NCI-H748 (cell line): Measurements from ENCODE around the gene ZKSCAN5.
"Not testable (repeated sequence)": the region's sequence is repeated elsewhere in the genome, so short reads cannot be mapped to it uniquely, and the experiment has no call there.

Experiments used
- DNase-seq: peaks from one replicate; lab custom pipeline; 2025; ENCODE audit not compliant: unreplicated experiment; lab: John Stamatoyannopoulos, UW

ZKSCAN5 gene

DNA sequence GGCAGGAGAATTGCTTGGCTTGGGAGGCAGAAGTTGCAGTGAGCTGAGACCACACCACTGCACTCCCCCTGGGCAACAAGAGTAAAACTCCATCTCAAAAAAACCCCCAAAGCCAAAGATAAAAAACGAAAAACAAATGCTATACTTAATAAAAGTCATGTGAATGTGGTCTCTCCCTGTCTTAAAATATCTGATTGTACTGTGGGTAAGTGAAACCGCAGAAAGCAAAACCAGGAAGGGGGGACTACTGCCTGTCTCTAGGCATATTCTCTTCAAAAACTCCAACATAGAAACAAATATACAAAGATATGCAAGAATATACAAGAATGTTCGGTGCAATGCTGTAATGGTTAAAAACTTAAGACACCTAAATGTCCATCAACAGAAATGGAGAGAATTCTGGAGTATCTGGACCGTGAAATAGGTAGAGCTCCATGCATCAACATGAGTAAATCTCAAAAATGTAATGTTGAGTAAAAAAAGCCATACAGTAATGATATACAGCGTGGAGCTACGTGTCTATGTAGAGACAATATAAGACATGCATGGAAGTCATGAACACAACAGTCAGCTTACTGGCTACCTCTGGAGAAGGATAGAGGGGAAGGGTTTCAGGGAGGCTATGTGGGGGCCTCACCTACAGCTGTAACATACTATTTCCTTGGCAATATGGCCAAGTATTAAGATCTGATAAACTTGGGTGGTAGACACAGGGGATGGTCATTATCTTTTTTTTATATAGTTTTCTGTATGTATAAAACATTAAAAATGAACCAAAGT lies 6.5 kb upstream of the ZKSCAN5 start:
- no peak for DNase-seq

DNA sequence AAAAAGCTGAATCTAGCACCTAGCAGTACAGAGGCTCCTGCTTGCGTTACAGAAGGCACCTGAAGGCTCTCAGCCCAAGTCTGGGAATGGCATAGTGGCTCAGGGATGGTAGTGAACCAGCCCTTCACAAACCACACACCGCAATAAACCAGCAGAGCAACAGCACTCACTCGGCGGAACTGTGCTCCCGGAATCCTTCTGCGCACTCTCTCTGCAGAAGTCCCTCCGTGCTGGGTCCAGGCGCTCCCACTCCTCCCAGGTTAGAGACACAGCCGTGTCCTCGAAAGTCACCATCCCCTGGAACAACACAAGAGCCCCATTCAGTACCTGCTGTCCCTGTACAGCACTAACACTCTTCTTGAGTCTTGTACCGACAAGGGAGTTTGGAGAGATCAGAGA lies 5.9 kb upstream of the ZKSCAN5 start:
- no peak for DNase-seq

DNA sequence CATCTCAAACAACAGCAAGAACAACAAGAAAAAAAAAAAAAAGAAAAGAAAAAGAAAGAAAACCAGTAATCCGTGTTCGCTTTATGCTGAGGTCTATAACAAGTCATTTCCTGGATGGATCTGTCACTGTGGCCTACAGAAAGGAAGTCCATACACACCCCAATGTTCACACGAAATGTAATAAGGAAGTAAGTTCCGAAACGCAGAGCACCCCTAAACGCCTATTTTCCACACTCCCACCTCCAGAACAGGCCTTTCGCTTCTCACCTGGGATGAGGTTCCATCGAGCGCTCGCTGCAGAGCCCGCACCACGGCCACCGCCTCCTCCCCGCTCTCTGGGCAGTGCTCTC lies 5.1 kb upstream of the ZKSCAN5 start:
- DNase-seq = no peak

DNA sequence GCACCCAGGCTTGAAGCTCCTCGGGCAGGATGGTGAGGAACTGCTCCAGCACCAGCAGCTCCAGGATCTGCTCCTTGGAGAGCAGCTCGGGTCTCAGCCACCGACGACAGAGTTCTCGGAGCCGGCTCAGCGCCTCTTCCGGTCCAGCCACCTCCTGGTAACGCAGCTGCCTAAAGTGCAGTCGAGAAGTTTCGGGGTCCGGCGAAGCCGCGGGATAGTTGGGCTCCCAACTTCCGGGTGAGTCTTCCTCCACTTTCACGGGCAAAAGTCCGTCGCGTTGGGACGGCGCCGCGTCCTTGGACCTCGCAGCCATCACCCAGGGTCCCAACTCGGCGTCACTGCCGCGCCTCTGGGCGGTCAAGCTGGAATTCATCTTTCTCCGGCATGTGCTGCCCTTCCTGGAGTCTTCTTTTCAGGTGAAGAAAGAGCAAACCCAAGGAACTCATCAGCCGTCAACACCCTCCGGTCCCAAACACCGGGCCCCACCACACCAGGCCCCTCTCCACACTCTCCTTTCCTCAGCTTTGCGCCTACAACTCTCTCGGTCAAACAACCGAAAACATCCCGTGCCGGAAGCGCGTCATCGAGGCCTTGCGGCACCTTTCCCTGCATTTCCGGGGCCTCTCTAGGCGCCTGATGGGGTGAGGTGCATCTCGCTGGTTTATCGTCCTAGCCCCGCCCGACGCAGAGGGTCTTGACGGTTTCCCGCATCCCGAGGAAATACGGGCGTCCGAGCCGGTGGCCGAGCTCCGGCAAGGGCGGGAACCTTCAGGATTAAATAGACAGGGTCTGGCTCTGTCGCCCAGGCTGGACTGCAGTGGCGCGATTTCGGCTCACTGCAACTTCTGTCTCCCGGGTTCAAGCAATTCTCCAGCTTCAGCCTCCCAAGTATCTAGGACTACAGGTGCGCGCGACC lies 4.5 kb upstream of the ZKSCAN5 start, which contains the start of gene ZNF394:
Gene ZNF394 (minus strand): TSS at position 561 of the 916 bp plus-strand sequence. CDS start 188 bp downstream, at position 373.
- DNase-seq = peak; percentile 95

DNA sequence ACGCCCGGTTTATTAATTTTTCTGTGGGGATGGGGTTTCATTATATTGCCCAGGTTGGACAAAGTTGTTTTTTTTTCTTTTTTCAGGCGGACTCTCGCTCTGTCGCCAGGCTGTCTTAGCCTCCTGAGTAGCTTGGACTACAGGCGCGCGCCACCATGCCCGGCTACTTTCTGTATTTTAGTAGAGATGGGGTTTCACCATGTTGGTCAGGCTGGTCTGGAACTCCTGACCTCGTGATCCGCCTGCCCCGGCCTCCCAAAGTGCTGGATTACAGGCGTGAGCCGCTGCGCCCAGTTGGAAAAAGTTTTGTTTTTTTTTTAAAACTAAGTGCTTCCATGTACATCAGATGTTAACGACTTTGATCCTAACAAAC lies 3.8 kb upstream of the ZKSCAN5 start:
- DNase-seq = no peak

DNA sequence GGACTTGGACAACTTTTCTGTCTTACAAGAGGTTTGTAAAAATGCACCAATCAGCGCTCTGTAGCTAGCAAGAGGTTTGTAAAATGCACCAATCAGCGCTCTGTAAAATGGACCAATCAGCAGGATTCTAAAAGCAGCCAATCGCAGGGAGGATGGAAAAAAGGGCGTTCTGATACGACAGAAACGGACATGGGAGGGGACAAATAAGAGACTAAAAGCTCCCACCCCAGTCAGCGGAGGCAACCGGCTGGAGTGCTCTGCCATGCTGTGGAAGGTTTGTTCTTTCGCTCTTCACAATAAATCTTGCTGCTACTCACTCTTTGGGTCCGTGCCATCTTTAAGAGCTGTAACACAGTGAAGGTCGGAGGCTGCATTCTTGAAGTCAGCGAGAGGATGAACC lies 3.2 kb upstream of the ZKSCAN5 start:
- DNase-seq = peak; percentile 24

DNA sequence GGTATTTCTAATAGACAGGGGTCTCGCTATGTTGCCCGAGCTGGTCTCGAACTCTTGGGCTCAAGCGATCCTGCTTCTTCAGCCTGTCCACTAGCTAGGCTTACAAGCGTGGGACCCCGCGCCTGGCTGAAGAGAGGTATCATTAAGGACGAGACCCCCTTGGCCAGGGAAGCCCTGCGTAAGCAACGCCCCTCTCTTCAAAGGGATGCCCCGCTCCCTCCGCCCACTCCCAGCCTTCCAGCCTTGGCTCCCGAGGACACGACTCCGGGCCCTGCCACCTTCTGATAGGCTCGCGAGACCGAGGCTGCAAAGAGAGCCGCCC lies 220 bp upstream of the ZKSCAN5 start:
- peak; percentile 99 for DNase-seq

DNA sequence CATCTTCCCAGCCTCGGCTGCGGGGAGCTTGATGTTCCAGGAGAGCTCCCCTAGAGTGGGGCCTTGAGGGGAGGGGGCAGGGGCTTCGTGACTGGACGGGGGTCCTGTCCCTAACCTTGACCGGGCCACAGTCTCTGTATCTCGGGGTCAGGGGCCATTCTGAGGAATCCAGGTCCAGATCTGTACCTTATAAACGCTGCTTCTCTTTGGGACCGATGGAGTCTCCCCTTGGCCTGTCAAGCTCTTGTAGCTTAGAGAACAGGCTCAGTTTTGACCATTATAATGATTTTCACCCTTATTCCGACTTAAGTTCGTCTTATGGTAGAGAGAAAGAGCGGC lies 831 bp downstream of the ZKSCAN5 start:
- DNase-seq = peak; percentile 36

DNA sequence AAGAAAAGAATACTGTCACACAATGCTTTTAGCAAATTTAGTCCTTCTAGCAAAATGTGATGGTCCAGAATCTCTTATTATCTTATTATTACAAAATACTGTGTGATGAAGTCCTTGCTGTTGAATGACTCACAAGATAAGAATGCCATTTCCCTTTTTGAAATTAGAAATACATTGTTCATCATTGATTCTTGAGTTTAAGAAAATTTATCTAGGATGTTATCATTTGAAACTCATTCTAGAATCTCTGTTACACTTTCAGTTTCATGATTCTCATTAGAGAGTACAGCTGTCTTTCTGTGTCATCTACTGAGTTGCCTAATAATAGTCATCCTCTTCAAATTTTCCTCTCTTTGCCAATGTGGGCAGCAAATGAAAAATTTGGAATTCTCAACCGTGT lies 9.6 kb downstream of the ZKSCAN5 start:
- DNase-seq = no peak

DNA sequence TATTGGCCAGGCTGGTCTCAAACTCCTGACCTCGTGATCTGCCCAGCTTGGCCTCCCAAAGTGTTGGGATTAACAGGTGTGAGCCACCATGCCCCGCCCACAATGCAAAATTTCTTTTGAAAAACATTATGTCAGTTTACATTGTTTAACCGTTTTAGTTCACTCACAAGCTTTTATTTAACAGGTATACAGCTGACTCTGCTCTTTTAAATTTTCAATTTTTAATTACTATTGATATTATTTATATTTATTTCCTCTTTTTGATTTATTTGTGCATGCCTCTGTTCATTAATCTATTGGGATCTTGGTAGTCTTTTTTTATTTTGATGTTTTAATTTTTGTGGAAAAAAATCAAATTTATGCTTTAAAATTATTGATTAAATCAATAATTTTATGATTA lies 16.9 kb downstream of the ZKSCAN5 start:
- no peak for DNase-seq

DNA sequence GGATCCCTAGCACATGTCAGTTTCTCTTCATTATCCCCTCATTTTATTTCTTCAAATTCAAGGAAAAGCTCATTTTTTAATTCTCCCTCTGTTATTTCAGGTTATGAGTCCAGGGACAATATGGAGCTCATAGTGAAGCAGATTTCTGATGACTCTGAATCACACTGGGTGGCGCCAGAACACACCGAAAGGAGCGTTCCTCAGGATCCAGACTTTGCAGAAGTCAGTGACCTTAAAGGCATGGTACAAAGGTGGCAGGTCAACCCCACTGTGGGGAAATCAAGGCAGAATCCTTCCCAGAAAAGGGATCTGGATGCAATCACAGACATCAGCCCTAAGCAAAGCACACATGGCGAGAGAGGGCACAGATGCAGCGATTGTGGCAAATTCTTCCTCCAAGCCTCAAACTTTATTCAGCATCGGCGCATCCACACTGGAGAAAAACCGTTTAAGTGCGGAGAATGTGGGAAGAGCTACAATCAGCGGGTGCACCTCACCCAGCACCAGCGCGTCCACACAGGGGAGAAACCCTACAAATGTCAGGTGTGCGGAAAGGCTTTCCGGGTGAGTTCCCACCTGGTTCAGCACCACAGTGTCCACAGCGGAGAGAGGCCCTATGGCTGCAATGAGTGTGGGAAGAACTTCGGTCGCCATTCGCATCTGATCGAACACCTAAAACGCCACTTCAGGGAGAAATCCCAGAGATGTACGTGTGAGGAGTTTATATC lies 21.4 kb downstream of the ZKSCAN5 start:
- DNase-seq = no peak

DNA sequence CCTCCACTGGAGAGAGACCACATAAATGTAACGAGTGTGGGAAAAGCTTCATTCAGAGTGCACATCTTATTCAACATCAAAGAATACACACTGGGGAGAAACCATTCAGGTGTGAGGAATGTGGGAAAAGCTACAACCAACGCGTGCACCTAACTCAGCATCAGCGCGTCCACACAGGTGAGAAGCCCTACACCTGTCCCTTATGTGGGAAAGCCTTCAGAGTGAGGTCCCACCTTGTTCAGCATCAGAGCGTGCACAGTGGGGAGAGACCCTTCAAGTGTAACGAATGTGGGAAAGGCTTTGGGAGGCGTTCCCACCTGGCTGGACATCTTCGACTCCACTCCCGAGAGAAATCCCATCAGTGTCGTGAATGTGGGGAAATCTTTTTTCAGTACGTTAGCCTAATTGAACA lies 26.9 kb downstream of the ZKSCAN5 start:
- no peak for DNase-seq

DNA sequence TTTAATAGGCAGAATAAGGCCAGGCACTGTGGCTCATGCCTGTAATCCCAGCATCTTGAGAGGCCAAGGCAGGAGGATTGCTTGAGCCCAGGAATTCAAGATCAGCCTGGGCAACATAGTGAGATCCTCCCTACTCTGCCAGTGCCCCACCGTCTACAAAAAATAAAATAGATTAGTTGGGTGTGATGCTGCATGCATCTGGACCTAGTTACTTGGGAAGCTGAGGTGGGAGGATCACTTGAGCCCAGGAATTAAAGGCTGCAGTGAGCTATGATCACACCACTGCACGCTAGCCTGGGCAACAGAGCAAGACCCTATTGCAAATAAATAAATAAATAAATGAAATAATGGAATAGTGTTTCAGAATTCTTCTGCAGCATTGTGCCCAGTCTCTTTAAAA lies 31.2 kb downstream of the ZKSCAN5 start:
- no peak for DNase-seq

DNA sequence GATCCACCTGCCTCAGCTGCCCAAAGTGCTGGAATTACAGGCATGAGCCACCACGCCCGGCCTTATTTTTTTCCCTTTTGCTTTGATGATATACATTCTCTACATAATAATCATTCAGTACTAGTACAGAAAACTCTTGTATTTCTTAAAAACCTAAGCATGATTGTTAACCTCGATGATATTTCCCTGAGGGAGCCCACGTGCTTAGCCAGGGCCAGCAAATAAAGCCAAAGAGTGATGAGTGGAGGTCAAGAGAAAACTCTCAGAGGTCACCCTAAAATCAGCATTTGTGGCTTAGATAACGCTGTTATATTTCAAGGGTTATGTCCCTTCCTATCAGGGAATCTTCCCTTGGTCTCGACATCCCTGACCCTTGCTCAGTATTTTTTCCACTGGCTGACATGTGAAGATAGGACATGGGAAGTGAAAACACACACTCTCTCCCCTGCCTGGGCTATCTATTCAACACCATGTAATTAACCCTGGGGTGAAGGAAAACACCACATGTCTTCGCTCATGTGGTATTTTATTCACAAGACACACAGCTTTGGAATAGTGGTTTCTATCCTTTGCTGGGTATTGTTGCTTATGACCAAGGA lies 34.9 kb downstream of the ZKSCAN5 start:
- no peak for DNase-seq

DNA sequence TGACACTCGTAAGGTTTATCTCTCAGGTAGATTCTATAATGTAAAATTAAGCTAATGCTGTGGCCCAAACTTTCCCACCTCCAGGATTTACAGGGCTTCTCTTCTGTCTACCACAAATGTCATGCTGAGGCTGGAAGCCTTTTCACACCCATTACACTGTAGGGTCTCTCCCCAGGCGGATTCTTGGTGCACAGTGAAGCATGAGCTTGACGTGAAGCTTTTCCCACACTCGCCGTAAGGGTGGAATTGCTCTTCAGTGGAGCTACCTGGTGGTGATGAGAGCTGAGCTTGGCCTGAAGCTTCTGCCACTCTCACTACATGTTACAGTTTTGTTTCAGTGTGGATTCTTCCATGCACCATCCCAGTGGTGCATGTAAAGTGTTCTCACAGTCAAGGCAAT lies 36.1 kb downstream of the ZKSCAN5 start:
- no peak for DNase-seq

DNA sequence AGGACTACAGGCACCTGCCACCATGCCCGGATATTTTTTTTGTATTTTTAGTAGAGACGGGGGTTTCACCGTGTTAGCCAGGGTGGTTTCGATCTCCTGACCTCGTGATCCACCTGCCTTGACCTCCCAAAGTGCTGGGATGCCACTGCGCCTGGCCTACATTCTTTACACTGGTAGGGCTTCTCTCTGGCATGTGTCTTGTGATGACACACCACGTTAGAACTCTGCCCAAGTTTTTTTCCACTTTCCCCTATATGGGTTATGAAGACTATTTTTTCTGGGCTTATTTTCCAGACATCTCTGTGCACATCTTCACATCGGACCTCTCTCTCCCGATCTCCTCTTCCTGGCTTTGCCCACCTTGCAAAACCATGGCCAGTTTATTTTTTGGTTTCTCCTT lies 36.8 kb downstream of the ZKSCAN5 start:
- DNase-seq = no peak

DNA sequence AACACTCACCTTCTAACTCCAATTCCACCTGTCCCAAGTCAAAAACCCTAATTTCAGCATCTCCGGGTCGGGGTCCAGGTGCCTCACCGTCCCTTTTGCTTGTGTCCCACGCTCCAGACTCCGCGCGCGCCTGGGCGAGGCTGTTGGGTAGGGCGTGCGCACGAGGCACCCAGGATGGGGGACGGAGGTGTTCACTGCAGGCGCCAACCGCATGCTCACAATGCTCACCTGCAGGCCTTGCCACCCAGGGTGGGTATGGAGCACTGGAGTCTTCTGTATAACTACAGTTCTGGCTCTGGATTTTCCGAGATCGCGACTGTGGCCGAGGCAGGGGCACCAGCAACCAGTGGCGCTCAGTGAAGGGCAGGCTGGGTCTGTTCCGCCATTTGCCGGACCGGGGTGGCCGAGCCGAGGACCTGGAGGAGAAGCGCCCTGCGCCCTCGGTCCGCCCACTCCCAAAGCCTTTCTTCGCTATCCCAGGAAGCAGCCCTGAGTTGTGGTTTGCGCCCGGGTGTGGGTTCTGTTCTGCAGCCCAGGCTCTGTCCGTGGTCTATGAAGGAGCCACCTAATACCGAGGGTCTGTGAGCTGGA lies 38.7 kb downstream of the ZKSCAN5 start:
- no peak for DNase-seq

DNA sequence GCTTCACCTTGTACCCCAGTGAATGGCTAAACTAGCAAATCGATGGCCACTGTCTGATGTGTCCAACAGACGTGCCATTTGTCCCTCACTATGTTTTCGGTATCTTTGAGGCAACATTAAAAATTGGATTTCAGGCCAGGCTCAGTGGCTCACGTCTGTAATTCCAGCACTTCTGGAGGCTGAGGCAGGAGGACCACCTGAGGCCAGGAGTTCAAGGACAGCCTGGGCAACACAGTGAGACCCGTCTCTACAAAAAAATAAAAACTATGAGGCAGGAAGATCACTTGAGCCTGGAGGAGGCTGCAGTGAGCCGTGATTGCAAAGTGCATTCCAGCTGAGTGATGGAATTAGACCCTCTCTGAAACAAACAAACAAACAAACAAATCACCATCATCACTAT lies 39.5 kb downstream of the ZKSCAN5 start:
- no peak for DNase-seq

DNA sequence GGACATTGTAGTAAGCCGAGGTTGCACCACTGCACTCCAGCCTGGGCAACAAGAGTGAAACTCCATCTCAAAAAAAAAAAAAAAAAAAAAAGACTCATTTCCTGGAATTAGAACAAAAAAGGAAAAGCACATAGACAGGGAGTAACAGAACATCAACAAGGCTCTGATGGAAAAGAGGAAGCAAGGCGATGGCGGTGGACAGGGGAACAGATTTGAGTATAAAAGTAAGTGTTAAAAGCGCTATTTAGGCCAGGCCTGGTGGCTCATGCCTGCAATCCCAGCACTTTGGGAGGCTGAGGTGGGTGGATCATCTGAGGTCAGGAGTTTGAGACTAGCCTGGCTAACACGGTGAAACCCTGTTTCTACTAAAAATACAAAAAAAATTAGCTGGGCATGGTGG lies 40.8 kb downstream of the ZKSCAN5 start:
- DNase-seq = not testable (repeated sequence)

DNA sequence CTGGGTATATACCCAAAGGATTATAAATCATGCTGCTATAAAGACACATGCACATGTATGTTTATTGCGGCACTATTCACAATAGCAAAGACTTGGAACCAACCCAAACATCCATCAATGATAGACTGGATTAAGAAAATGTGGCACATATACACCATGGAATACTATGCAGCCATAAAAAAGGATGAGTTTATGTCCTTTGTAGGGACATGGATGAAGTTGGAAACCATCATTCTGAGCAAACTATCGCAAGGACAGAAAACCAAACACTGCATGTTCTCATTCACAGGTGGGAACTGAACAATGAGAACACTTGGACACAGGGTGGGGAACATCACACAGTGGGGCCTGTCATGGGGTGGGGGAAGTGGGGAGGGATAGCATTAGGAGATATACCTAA lies 45.1 kb downstream of the ZKSCAN5 start:
- not testable (repeated sequence) for DNase-seq

DNA sequence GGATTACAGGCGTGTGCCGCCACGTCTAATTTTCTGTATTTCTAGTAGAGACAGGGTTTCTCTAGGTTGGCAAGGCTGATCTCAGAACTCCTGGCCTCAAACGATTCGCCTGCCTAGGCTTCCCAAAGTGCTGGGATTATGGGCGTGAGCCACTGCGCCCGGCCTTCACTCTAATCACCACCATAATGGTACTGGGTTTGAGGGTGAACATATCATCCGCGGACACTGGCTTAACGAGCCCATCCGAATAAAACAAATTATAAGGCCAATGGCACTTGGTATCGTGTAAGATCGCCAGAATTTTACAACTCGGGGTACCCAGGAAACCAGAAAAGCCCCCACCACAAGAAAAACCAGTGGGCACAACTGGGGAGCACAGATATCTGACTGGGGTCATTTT lies 46.9 kb downstream of the ZKSCAN5 start:
- peak; percentile 16 for DNase-seq
